Nucleus accumbens (tissue), 56 donors: ENCODE data around the gene MBP.
A peak's percentile ranks its signal among the peaks of the same experiment; 100 is the strongest.
"Not testable (repeated sequence)": the region's sequence is repeated elsewhere in the genome, so short reads cannot be mapped to it uniquely, and the experiment has no call there.

Source experiments
- DNase-seq, 56 donors: peaks; one replicate each; lab custom pipeline; 2025; lab: John Stamatoyannopoulos, UW

Gene MBP

DNA sequence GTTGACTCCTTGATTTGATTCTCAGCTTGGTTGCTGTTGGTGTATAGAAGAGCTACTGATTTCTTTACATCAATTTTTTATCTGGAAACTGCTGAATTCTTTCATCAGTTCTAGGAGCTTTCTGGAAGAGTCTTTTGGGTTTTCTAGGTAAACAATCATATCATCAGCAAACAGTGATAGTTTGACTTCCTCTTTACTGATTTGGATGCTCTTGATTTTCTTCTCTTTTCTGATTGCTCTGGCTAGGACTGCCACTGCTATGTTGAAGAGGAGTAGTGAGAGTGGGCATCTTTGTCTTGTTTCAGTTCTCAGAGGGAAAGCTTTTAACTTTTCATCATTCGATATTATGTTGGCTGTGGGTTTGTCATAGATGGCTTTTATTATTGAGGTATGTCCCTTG, 169.7 kb downstream of the MBP start:
- no peak for DNase-seq

DNA sequence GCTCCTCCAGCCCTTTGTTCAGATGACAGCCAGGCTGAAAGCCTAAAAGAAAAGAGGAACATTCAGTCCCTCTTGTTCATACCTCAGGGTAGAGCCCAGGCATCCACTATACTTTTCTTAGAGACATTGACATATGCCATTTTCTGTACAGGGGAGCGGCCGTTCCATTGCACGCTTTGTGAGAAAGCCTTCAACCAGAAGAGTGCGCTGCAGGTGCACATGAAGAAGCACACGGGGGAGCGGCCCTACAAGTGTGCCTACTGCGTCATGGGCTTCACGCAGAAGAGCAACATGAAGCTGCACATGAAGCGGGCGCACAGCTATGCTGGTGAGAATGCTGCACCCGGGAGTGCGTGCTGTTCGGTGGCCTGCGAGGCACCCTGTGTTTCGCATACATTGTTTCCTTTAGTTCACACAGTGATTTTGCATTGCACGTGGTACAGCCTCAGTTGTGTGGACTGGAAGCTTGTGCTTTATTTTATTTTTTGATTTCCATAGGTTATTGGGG, 172.0 kb downstream of the MBP start:
- DNase-seq = no peak

DNA sequence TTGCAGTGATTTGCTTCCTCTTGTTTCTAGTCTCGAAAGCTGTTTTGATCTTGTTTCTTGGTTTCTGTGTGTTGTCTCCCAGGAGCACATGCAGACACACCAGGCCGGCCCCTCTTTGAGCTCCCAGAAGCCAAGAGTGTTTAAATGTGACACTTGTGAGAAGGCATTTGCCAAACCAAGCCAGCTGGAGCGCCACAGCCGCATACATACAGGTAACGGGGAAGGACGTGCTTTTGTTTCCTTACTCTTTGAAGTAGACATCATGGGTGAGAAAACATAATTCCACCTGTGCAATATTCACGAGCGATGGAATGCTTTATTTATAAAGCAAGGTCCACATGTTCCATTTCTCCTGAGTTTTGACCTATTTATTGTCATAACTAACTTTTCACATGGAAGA, 173.0 kb downstream of the MBP start:
- DNase-seq = no peak

DNA sequence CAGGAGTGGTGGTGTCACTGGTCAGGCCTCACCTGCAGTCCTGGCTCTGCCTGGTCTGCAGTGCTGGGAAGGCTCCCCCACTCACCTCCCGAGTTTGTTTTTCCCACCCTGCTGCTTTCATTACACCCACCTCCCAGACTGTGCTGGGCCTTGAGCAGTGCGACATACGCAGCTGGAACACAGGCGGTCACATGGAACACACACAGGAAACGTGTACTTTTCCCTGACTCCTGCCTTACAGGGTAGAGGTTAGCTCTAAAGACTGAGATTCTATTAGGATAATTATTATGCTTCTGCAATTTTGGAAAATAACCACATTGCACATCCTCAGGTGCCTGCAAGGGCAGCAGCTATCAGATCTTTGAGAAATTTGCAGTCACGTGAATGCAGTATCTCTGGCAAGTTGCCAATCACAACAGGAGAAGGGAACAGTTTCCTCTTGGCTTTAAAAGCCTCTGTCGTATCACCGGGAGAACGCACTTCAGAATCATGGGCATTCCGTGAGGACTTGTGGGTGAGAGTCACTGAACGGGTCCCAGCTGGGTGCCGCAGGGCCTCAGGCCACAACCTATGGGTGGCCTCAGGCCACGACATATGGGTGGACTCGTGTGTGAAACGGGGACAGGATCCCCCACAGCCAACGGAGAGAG, 173.8 kb downstream of the MBP start:
- no peak for DNase-seq

DNA sequence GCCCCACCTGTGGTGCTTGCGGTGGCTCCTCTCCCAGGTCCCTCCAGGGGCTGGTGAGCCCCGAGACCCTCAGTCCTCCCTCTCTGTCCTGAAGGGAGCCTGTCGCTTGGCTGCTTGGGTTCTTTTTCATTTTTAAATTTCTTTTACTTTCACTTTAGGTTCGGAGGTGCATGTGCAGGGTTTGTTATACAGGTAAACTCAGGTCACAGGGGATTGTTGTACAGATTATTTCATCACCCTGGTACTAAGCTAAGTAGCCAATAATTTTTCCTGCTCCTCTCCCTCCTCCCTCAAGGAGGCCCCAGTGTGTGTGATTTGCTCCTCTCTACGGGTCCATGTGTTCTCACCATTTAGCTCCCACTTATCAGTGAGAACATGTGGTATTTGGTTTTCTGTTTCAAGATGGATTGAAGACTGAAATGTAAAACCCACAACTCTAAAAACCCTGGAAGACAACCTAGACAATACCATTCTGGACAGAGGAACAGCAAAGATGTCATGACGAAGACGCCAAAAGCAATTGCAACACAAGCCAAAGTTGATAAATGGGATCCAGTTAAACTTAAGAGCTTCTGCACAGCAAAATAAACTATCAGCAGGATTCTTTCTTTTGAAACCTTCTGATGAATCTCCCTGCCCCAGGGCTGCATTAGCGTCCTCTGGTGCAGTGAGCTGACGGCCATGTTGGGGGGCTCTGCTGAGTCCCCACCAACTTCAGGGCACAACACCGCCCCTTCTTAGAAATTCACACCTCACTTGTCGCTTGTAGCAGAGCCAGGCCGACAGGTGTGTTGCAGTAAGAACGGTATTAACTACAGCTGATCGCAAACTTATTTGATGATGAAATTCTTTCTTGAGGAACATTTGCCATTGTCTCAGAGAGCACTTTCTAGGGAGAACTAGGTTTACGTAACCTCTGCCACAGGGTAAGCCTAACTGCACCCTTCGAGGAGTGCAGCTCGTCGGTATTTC, 174.9 kb downstream of the MBP start:
- no peak for DNase-seq

DNA sequence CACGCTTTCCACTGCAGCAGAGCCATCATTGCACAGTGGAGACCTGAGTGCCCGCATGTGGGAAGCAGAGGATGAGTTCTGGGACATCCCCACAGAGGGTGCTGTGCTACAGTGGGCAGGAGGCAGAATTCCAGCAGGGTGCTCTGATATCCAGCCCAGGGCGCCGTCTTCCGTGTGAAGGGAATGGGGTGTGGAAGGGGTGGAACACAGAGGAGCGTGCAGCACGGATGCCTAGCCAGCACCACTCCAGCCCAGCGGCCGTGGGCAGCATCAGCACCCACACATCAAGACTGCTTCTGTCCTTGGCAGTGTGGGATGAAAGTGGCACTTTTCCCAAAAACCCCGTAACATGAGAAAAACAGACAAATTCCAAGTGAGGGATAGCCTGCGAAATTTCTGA, 175.9 kb downstream of the MBP start:
- DNase-seq = no peak

DNA sequence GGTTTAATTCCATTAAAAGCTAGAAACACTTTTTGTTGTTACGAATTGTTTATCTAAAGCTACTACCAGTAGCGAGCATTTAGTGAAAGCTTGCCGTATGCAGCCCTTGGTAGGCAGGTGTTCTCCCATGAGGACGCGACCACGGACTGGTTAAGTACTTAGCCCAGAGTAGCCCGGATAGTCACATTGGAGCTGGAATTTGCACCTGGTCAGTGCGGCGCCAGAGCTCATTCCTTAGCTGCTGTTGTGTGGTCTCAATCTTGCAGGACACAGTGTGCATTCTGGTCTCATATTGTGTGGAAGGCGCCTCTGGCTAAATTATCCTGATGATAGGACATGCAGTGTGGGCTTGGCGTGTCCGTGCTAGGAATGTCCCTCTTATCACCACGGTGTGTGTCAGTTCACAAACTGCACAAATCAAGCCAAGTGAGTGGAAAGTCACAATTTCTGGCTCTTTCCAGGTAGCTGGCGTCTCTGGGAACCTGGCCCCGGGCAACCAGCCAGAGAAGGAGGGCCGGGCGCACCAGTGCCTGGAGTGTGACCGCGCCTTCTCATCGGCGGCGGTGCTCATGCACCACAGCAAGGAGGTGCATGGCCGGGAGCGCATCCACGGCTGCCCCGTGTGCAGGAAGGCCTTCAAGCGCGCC, 176.9 kb downstream of the MBP start:
- no peak for DNase-seq

DNA sequence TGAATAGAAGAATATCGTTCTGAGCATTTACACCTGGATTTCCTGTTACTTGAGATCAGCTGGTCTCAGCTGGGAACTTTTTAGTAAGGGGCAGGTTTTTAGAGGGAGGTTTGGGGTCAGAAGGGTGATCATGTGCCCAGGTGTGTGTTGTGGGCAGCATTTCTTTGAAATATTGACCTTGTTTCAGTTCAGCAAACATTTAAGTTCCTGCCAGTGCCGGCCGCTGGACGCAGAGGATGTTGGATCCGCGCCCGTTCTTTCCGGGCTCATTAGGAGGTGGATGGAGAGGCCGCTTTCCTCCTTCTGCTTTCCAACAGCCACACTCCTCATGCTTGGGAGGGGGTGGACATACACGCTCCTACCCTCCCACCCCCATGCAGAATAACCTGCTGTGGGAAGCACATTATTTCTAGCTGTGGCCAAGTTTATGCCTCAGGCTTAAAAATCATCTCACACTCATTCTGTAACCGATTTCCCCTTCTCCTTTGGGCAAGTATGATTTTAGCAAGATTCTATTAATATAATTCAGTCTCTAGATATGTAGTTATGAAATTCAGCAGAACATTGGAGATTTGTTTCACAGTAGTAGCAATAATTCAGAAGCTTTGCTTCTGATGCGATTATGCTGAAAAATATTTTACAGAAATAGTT, 178.9 kb downstream of the MBP start:
- DNase-seq = peak in 21 of 56 donors; percentile 17 to 76 (median 44)

DNA sequence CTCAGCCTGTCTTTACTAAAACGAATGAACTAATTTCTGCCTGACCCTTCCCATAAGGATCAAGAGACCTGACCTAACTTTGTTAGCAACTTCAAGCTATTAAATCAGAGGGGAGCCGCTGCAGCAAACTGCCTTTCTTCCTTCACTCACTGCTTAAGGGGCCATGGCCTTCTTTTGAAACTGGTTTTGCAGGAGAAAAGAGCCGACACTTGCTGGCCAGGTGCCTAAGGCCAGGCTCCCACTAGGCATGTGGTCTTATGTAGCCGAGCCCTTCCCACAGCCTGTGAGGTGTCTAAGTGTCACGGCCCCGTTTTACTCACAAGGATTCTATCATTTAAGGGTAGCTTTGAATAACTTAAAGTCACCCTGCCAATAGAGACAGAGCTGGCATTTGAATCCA, 179.4 kb downstream of the MBP start:
- peak in 2 of 56 donors; percentile 15 to 48 for DNase-seq

DNA sequence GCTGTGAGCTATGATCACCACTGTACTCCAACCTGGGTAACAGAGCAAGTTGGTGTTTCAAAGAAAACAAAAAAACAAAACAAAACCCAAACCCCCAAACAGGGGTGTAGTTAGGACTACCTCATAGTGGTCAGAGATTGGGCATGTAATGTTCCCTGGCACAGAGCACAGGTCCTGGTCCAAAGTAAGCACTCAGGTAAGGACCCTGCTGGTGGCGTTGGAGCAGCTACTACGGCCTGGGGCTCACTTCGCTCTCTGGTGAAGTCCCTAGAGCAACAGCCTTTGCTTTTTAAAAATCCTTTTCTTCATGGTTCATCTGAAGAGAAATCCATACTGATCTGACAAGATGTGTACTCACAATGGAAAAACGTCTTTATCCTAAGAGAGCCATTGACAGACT, 179.8 kb downstream of the MBP start:
- DNase-seq = no peak

DNA sequence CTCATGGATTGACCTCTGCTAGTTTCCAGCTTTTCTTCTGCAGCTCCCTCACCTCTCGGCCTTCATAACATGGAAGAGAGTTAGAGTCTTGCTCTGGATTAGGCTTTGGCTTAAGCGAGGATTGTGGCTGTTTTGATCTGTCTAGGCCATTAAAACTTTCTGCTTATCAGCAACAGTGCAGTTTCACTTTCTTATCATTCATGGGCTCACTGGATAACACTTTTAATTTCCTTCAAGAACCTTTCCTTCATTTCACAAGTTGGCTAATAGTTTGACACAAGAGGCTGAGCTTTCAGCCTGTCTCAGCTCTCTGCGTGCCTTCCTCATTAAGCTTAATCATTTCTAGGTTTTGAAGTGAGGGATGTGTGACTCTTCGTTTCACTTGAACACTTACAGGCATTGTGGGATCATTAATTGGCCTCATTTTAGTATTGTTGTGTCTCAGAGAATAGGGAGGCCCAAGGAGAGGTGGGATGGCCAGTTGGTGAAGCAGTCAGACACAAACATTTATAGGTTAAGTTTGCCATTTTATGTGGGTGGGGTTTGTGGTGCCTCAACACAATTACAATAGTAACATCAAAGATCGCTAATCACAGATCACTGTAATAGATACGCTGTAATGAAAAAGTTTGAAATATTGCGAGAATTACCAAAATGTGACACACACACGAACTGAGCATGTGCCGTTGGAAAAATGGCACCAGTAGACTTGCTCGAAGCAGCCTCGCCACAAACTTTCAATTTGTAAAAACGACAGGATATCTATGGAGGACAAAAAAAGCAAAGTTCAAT, 180.9 kb downstream of the MBP start:
- no peak for DNase-seq

DNA sequence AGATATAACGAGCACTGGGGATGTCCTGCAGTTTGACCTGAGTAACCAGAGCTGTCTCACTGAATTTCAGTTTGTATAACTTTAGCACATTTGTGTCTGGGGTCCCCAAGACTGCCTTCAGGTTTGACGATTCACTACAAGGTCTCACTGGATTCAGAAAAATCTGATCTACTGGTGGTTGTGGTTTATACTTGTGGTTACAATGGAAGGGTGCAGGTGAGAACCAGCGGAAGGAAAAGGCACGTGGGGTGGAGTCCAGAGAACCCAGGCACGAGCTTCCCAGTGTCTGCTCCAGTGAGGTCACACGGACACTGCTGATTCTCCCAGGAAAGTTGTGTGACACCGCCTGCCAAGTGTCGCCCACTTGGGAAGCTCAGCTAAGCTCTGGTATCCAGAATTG, 184.2 kb downstream of the MBP start:
- DNase-seq = no peak

DNA sequence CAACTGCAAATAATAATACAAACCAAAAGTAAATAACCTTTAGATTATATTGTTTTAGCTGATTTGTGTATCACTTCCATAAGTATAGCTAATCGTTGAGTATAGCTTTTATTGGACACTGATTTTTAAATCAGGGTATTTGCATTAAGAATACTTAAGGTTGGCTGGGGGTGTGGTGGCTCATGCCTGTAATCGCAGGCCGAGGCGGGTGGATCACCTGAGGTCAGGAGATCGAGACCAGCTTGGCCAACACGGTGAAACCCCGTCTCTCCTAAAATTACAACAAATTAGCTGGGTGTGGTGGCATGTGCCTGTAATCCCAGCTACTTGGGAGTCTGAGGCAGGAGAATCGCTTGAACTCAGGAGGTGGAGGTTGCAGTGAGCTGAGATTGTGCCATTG, 188.2 kb downstream of the MBP start:
- DNase-seq = not testable (repeated sequence)

DNA sequence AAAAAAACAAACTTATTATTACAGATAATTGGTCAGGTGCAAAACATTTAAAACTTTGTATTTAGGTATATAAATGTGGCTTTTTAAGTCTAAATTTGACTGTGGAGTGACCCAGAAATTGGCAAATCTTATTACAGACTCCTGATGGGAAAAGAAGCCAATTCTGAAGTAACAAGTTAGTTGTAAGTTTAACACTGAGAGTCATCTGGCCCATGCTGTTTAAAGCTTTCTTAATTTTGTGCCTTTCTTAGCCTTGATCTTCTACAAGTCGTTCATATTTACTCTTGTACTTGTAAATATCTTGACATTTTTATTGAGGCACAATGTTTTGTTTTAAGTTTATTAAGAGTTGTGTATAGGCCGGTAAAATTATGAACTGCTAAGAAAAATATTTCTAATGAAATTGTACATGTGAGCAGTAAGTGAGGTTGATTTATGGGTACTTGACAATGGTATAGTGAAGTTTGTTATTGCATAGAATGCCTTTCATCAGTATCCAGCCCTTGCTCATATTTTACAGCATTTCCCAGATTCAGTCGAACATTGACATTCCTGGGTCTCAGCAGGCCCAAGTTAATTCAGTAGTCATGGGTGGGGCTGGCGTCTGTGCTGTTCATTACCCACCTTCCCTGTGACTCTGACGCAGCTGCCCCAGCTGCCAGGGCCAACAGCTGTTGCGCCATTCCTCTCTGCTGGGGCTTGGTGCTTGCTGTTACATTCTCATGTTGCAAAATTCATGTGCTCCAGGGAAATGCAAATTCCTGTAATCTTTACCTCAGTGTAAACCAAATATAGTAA, 188.8 kb downstream of the MBP start:
- no peak for DNase-seq

DNA sequence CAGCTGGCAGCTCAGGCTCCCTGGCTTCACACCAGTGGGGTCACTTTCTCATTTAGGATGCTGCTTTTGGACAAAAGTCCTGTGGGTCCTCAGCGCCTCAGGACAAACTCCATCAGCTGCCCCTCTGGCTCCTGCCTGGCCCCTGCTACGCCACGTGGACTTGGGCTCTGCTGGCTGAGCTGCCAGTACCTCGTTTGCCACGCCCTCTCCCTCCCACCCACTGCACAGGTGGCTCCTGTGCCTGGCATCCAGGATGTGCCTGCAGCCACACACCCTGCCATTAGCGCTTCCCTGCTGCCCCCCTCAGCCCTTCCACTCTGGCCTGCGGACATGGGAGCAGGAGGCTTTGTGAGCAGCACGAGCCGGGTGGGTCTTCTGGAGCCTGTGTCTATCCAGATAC, 191.3 kb downstream of the MBP start:
- DNase-seq = no peak

DNA sequence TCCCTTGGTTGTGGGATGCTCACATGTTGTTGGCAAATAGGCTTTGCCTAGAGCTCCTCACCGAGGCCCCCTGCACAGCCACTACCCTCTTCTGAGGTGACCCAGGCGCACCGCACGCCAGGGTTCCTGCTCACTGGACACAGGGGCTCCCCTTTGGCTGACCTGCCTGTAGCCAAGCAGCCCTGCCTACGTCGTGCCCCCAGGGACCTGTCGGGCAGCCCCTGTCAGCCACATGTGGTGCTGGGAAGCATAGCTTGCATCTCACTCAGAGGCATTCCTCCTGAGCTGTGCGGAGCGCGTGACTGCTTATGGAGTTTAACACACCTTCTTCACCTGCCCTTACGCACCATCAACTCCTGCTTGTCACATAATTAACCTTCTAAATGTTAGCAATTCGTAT, 194.0 kb downstream of the MBP start:
- no peak for DNase-seq

DNA sequence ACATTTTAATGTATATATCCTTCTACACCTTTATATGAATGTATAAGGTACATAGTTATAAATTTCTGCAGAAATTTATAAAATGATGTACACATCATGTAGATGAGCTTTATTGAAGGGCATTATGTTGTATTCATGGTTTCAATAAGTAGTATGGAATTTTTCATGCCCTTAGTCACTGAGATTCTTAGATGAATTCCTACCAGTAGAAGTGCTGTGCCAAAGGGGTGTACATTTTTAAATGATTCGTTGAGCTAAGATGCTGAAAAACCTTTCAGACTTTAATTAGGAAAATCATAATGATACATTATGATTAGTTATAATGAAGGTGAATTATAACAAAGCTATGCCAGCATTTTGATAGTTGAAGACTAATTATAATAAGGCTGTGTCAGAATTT, 195.0 kb downstream of the MBP start:
- DNase-seq = no peak

DNA sequence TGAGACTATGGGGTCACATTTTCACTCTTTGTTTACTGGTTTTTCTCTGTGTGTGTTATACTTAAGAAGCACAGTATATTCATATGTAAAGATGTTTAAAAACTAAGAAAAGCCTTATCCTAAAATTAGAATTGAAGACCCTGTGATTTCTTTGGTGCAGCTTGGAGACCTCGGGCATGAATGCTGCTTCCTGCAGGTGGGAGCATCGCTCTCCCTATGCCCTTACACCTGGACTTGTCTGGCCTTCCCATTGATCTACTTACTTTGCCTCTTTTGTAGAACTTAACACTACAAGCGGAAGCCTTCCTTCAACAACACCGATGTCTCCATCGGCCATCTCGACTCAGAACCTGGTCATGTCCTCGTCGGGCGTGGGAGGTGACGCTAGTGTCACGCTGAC, 195.7 kb downstream of the MBP start:
- DNase-seq = no peak

DNA sequence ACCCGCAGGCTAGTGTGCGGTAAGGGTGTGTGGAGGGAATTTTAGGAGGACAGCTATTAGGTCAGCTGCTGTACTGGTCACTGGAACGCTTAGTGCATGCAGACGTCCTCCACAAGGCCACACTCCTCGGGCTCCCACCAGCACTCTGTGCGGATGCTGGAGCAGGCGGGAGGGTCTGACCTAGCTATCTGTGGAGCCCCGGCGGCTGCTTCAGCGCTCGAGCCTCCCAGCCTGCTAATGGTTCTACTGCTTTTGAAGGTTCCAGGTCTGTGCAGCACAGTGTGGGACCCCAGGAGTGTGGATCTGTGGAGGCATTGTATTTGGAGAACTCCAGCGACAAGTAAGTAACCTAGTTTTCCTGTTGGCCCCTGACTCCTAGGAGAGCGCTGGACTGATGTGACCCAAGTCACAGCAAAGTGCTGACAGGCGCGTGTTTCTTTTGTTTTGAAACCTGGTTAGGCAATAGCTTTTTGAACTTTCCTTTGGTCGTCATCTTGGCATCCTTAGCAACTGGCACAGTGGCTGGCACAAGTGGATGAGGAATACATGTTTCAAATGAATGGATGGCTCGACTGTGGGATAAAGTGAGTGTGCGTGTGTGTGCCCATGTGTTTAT, 196.8 kb downstream of the MBP start:
- no peak for DNase-seq
